Hepatocyte (in vitro differentiated cells): ENCODE measurements around the gene SMPX.

Experiments used
- CTCF ChIP-seq: fragments of 200-600 bp; sonication (generic); IDR thresholded peaks from 2 replicates; pipeline ENCODE4 v1.5.1; 2016; ENCODE audit warnings: antibody characterized with exemption, mild to moderate bottlenecking; ENCODE audit not compliant: poor library complexity
- EZH2 ChIP-seq: fragments of 200-600 bp; sonication (generic); IDR thresholded peaks from 2 replicates; pipeline ENCODE4 v1.6.1; 2016; ENCODE audit warnings: antibody characterized with exemption, mild to moderate bottlenecking, borderline replicate concordance
- EZH2phosphoT487 ChIP-seq: fragments of 200-600 bp; sonication (generic); IDR thresholded peaks from one replicate; pipeline ENCODE4 v1.6.1; 2018; ENCODE audit warnings: antibody characterized with exemption, mild to moderate bottlenecking, low read depth, moderate library complexity; ENCODE audit not compliant: unreplicated experiment, severe bottlenecking

GRCh38 chrX:21675931-21676330 is 82.0 kb downstream of the SMPX start:
- TF ChIP-seq CTCF (no peak), EZH2 (no peak), EZH2phosphoT487 (no peak)
